Right lobe of liver (tissue), 6 donors: ENCODE results near the gene MRC2. TPM values are rescaled to one million over a fixed set of nuclear protein-coding genes. Genes with fewer than 3 reads are reported as not detected.

ENCODE experiments used
- ATAC-seq, 4 donors: fragments of 200-7000 bp; cut with Tn5 transposase; one replicate each; pipeline ENCODE4 v1.9.1; 2020; ENCODE audit warnings: mild to moderate bottlenecking in 4 of 4, moderate library complexity in 4 of 4
- DNase-seq, 3 donors: peaks; one replicate each; pipeline ENCODE4 v3.0.0-alpha.2; 2020
- H3K27ac ChIP-seq, 3 donors: fragments of 200-600 bp; one replicate each; pipeline ENCODE4 v1.8.0; 2022
- H3K27me3 ChIP-seq, 2 donors: fragments of 200-600 bp; one replicate each; pipeline ENCODE4 v1.8.0; 2022
- H3K36me3 ChIP-seq, 4 donors: fragments of 200-600 bp; sonication (generic) in 1 of 4; one replicate each; pipeline versions ENCODE4 v1.5.1 to v1.8.0; 2017 to 2022; ENCODE audit warnings: control low read depth in 1 of 4
- H3K4me1 ChIP-seq, 4 donors: fragments of 200-600 bp; sonication (generic) in 1 of 4; one replicate each; pipeline versions ENCODE4 v1.5.1 to v1.8.0; 2017 to 2022; ENCODE audit warnings: control low read depth in 1 of 4
- H3K4me3 ChIP-seq, 3 donors: fragments of 200-600 bp; one replicate each; pipeline ENCODE4 v1.8.0; 2022
- H3K9me3 ChIP-seq, 4 donors: fragments of 200-600 bp; sonication (generic) in 1 of 4; one replicate each; pipeline versions ENCODE4 v1.5.1 to v1.8.0; 2017 to 2022; ENCODE audit warnings: control low read depth in 1 of 4
- POLR2A ChIP-seq: fragments of 450-650 bp; IDR thresholded peaks from one replicate; pipeline ENCODE4 v1.6.1; 2017; ENCODE audit warnings: antibody characterized with exemption, mild to moderate bottlenecking
- WGBS: methylation state at CpG from one replicate; pipeline ENCODE4 v1.1.6; 2018; ENCODE audit warnings: low coverage, low lambda C conversion rate; ENCODE audit not compliant: insufficient coverage; ENCODE audit errors: missing lambda C conversion rate; 5-methylcytosine and 5-hydroxymethylcytosine counted together
- intact Hi-C, 2 donors: fragments of 100-400 bp; cut with DNase I; formaldehyde crosslinking; loops; one replicate each; pipeline versions ENCODE4 v1.11.2 to v1.14.1; 2022
- total RNA-seq, 6 experiments: library from RNA; depleted of rRNA in 2 of 6; stranded (reverse); fragments of >200 nt in 2 of 6; fragmentation: NEBNext Ultra II Directional in 3 of 6; extraction: Animal tissue kit (Norgen Biotek cat#: 25700) in 3 of 6; gene quantifications; one replicate each; pipeline versions ENCODE4 v1.1.0 to v1.2.4, GENCODE V29; 2016 to 2023
- TF ChIP-seq, protein P1 (sequence below), 4 donors: fragments of 200-600 bp in 3 of 4; fragments of 450-650 bp in 1 of 4; IDR thresholded peaks; one replicate each; pipeline versions ENCODE4 v1.5.1 to v1.8.0; 2016 to 2022; ENCODE audit warnings: antibody characterized with exemption in 4 of 4, mild to moderate bottlenecking in 2 of 4
- donor health status: DM: no; HTN: yes; CAD: no.
- donor health status: DM: no; HTN: no; CAD: no.
- donor health status: DM: no; HTN: no; CAD: no.
- donor health status: DM: no; HTN: yes; CAD: no.
- donor health status: DM: no; HTN: yes; CAD: no.

Gene MRC2
- total RNA-seq, 6 experiments from 2014 or later: 1.7 to 7.4 (median 3.8) TPM

DNA sequence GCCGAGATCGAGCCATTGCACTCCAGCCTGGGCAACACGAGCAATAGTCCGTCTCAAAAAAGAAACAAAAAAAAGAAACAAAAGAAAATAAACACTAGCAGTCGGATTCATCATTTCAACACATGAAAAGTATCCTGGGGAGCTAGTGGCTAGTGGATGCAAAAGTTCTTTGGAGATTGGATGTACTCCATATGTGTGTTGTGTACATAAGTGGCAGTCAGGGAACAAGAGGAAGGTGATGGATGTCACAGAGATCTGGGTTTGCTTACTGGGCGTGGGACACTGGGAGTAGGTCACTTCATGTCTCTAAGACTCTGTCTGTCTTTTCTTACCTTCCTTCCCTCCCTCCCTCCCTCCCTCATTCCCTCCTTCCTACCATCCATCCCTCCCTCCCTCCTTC lies 35.4 kb downstream of the MRC2 start:
- DNase-seq (no peak), ATAC-seq (no peak)
- no peaks in the 10 kb centered on the region for H3K36me3 ChIP-seq
- H3K9me3 ChIP-seq: no peaks in the 10 kb centered on the region
- WGBS: 71% methylated on average over 6 of the region's 6 CpGs
- H3K27me3 ChIP-seq: no peaks in the 10 kb centered on the region
- no peak overlapping the region for H3K4me3 ChIP-seq
- intact Hi-C loops: no loop called here
- H3K4me1 ChIP-seq: no peaks in the 10 kb centered on the region
- TF ChIP-seq, protein P1, sequence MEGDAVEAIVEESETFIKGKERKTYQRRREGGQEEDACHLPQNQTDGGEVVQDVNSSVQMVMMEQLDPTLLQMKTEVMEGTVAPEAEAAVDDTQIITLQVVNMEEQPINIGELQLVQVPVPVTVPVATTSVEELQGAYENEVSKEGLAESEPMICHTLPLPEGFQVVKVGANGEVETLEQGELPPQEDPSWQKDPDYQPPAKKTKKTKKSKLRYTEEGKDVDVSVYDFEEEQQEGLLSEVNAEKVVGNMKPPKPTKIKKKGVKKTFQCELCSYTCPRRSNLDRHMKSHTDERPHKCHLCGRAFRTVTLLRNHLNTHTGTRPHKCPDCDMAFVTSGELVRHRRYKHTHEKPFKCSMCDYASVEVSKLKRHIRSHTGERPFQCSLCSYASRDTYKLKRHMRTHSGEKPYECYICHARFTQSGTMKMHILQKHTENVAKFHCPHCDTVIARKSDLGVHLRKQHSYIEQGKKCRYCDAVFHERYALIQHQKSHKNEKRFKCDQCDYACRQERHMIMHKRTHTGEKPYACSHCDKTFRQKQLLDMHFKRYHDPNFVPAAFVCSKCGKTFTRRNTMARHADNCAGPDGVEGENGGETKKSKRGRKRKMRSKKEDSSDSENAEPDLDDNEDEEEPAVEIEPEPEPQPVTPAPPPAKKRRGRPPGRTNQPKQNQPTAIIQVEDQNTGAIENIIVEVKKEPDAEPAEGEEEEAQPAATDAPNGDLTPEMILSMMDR (IDR thresholded peaks at IDR 0.05): no peak
- TF ChIP-seq POLR2A: no peak
- H3K27ac ChIP-seq: no peak overlapping the region

DNA sequence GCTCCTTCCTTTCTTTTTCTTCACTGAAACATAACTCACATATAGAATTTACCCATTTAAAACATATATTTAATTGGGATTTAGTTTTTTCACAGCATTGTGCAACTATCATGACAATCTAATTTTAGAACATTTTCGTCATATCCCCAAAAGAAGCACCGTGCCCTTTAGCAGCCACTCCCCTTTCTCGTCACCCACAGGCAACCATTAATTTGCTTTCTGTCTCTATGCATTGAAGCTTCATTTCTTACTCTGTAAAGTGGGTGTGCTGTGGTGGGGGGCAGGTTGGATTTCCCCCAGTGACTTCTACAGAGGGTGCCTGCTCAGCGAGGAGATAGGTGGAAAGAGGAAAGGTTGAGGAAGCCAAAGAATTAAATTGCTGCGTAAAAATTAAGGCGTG lies 35.8 kb downstream of the MRC2 start:
- H3K36me3 ChIP-seq: no peaks in the 10 kb centered on the region
- no peak overlapping the region for H3K4me3 ChIP-seq
- intact Hi-C loops: no loop called here
- DNase-seq: no peak
- no peak overlapping the region for H3K27ac ChIP-seq
- WGBS: 58% methylated on average over 6 of the region's 6 CpGs
- H3K27me3 ChIP-seq: no peaks in the 10 kb centered on the region
- ATAC-seq: no peak
- H3K4me1 ChIP-seq: no peaks in the 10 kb centered on the region
- H3K9me3 ChIP-seq: no peaks in the 10 kb centered on the region
- no peak for TF ChIP-seq POLR2A
- TF ChIP-seq, protein P1 (IDR thresholded peaks at IDR 0.05): no peak

DNA sequence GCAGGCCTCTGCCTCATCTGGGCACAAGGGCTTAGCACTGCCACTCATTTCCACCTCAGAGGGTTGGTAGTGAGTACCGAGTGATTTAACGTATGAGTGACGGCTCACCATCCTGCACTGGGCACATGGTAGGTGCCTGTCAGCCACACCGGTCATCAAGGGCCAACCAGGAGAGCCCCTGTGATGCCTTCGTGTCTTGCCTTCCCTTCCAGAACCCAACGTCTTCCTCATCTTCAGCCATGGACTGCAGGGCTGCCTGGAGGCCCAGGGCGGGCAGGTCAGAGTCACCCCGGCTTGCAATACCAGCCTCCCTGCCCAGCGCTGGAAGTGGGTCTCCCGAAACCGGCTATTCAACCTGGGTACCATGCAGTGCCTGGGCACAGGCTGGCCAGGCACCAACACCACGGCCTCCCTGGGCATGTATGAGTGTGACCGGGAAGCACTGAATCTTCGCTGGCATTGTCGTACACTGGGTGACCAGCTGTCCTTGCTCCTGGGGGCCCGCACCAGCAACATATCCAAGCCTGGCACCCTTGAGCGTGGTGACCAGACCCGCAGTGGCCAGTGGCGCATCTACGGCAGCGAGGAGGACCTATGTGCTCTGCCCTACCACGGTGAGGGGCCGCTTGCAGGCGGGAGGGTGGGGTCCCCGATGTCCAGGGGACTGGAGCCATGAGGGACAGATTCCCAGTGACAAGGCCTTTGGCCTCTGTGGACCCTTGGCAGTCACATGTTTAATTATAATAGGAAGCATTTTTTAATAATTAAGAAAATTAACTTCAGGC lies 37.1 kb downstream of the MRC2 start:
- no peaks in the 10 kb centered on the region for H3K36me3 ChIP-seq
- H3K4me1 ChIP-seq: no peaks in the 10 kb centered on the region
- H3K9me3 ChIP-seq: no peaks in the 10 kb centered on the region
- intact Hi-C loops: no loop called here
- peak in 1 of 3 donors; percentile 53 for DNase-seq
- TF ChIP-seq, protein P1 (IDR thresholded peaks at IDR 0.05): no peak
- TF ChIP-seq POLR2A: no peak
- no peak overlapping the region for H3K27ac ChIP-seq
- no peak overlapping the region for H3K4me3 ChIP-seq
- 20% methylated on average over 1 of the region's 25 CpGs for WGBS
- no peaks in the 10 kb centered on the region for H3K27me3 ChIP-seq
- ATAC-seq: peak in 1 of 4 donors; percentile 9

DNA sequence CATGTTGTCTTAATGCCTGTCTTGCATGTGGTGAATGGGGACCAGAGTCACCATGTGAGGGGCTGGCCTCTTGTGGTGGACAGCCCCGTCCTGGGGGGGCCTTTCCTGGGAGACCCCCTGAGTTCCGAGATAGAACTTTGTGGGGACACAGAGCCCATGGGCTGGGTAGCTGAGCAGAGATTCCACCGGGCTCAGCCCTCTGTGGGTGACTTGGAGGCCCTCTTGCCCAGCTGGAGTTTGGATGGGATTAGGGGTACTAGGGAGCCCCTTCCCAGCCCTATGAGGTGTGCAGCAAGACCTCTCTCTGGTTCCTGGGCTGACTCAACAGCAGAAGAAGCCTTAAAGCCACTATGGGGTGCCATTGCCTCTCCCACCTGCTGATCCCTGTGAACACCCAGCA lies 38.1 kb downstream of the MRC2 start:
- no peak overlapping the region for H3K4me3 ChIP-seq
- no peaks in the 10 kb centered on the region for H3K9me3 ChIP-seq
- H3K4me1 ChIP-seq: no peaks in the 10 kb centered on the region
- H3K27ac ChIP-seq: no peak overlapping the region
- intact Hi-C loops: no loop called here
- DNase-seq: peak in 1 of 3 donors; percentile 42
- no peaks in the 10 kb centered on the region for H3K27me3 ChIP-seq
- TF ChIP-seq POLR2A: no peak
- TF ChIP-seq, protein P1 (IDR thresholded peaks at IDR 0.05): no peak
- WGBS: 77% methylated on average over 3 of the region's 3 CpGs
- no peak for ATAC-seq
- no peaks in the 10 kb centered on the region for H3K36me3 ChIP-seq
